Activated CD4-positive, alpha-beta T cell treated with anti-CD3 and anti-CD28 coated beads, Interleukin-2, amount 50 U/mL, for 1 hour (primary cell): Measurements from ENCODE around the gene RHEX.

Experiments used
- DNase-seq: peaks from one replicate; pipeline ENCODE4 v3.0.0-alpha.2; 2020

The RHEX gene

DNA sequence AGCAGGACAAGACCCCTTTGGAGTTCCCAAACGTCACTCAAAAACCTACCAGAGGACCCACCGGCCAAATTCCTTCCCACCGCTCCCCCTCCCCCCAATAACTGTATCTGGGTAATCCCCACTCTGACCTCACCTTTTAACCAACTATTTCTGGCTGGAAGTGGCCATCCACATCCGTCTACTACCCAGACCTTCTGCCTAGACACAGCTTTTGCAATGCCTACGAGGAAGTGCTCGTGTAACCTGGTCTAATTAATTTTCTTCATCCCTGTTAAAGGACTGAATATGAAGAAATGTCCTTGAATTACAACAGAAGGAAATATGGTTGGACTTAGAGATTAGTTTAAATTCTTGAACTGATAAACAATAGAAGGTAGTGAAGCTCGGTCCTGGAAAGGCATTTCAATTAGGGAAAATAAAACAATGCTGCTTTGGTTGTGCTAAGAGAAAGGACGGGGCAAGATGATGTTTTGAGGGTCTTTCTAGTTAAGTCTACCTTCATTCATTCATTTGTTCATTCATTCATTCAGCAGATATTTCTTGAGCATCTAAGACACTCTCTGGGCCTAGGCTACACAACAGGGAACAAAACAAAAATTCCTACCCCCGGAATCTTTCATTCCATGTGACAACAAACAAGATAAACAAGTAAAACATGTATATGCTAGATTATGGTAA is 45.4 kb downstream of the RHEX start:
- no peak for DNase-seq

DNA sequence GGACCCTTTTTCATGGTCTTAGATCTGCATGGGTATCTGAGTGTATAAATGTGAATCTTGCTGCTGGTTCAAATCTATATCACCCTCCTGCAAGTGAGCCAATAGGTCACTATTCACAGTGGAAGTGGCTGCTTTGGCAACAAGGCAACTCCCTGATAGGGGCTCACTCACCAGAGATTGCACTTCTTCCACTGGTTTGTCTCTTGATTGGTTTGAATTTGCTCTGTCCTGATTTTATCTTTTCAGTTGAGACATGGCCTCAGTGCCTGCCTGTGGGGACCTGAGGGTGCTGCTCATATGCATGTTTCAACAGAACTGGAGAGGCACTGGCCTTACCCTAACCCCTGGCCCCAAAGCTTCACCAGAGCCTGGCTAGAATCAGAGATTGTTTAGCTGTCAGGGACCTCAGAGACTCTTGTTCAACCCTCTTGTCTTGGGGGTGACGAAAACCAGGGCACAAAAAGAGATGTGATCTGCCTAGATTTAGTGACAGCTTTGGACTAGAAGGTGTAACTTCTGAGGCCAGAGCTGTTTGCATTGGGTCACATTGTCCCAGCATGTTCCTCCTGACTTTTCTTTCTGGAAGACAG is 47.3 kb downstream of the RHEX start:
- no peak for DNase-seq

DNA sequence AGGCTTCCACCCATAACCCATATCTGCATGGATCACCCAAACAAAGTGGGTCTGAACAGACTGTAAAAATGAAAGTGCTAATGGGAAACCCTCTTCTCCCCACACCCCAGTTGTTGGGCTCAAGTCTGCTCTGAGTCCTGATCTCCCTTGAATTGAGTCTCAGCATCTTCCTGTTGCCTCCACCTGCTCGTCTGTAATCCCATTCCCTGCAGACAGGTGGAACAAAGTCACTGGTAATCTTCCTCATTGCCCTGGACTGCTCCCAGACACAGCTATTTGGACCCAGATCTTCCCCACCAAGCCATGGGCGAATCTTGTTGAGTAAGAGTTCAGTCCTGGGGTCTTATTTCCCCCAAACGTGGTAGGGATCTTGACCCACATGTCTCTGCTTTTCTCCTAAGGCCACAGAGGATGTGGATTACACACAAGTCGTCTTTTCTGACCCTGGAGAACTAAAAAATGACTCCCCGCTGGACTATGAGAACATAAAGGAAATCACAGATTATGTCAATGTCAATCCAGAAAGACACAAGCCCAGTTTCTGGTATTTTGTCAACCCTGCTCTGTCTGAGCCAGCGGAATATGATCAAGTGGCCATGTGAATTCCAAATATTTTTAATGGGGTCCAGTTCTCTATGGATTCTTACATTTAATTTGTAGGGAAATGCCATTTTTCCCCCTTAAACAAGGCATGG is 48.5 kb downstream of the RHEX start:
- no peak for DNase-seq

DNA sequence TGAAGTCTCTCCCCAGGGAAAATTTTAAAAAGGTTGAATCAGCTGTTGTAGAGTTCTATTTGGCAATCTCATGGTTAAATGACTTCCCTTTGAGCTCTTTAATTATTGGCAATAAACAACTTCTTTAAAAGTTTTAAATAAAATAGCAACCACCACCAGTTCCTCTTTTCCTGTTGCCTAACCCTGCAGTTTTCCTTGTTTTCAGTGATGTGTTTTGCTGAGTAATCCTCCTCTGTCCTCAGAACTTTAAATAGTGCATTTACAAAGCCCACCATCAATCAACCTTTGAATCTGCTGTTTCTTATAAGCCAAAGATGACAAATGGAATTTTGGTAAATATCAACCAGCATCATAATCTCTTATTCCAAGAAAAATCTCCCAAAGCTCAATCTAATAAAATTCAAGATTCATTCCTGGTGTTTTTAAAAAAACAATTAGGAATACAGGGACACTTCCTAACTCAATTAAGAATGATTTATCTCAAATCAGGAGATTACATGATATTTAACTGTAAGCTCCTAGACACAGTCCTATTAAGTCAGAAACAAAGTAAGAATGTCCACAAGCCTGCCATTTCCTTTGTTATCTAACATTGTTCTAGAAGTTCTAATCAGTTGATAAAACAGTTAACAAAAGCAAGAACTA is 49.4 kb downstream of the RHEX start:
- DNase-seq: no peak

DNA sequence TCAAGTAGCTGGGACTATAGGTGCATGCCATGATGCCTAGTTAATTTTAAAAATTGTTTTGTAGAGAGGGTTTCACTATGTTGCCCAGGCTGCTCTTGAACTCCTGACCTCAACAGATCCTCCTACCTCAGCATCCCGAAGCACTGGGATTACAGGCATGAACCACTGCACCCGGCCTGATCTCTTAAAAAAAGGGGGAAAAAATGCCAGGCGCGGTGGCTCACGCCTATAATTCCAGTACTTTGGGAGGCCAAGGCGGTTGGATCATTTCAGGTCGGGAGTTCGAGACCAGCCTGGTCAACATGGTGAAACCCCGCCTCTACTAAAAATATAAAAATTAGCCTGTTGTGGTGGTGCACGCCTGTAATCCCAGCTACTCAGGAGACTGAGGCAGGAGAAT is 51.0 kb downstream of the RHEX start:
- DNase-seq: no peak

DNA sequence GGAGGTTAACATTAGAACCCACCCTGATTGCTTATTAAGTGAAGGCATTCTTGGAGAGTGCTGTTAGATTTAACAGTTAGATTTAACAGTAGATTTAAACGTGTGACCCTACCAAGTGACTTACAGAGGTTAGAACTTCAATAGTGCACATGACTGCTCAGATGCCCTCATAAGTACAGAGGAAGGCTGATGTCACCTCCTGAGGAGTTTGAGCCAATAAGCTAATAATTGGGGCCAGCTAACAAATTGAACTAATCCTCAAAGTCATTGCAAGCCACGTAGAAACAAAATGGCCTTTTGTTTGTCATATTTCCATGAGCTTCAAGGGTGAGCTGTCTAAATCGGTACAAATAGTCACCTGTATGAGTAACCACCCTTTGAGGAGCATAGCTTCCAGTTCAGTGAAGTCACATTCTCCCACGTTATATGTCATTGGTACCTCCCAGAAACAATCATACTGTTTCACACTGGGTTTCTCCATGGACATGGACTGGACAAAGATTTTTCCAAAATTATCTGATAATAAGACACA is 52.6 kb downstream of the RHEX start:
- no peak for DNase-seq

DNA sequence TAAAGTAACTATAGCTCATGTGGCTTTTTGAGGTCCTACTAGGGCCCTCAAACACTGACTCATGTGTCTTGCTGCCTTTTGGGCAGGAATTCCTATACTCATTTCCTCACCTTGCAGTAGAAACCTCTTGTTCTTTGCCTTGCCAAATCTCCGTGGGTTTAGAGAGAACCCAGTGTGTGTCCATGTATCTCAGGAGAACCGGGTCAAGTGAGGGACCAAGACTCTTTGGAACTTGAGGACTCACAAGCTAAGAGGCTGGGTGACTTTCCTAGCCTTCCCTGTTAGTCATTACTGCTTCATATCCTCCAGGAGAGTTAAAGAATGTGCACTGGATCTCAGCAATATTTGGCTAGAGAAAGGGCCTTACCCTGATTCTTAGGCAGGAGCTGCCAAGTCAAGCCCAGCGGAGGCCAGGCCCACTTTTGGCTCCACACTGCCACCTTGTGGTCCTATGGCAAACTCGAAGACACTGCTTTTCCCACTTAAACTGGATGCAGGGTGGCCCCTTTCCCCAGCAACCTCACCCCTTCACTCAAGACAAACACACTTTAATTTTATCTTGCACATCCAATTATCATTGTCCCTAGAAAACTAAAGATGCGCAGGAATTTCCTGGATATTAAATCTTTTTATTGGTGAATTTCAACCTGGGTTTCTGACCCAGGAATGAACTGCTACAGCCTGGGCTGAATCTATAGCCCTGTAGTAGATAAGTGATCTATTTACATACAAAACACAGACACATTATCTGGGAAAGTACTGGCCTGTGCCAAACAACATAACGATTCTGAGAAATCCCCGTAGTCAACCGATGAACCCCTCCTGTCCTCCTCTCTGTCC is 53.6 kb downstream of the RHEX start:
- DNase-seq: peak; percentile 75

DNA sequence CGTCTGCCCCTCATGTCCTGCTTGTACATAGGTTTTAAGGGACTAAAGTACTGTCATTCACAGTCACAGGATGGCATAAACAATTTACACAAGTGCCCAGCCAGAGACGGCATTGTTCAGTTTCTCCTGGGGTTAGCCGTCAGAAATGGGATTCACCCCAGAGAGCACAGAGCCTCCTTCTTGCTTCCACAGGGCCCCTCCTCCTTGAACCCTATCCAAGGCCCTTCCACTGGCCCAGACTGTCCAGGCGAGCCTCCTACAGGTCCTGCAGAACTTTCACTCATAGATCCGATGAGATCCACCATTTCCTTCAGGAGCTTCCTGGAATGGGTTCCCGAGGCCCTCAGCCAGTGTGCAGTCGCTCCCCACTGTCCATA is 54.2 kb downstream of the RHEX start:
- DNase-seq: no peak

DNA sequence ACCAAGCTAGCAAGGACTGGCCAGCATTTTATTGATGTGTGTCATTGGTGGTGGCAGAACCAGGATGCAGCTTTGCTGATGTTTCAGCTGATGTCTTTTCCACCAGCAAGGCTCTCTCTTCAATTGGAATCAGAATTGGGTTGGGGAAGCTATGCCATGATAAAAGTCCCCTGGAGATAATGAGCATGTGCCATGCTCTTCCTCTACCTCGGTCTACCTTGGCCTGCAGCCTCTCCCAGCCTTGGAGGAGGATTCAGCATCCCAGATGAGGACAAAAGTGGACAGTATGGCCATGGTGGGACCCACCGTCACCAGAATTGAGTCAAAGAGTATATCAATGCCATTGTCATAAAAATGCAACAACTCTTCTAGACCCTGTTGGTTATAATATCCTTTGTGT is 55.7 kb downstream of the RHEX start:
- no peak for DNase-seq

DNA sequence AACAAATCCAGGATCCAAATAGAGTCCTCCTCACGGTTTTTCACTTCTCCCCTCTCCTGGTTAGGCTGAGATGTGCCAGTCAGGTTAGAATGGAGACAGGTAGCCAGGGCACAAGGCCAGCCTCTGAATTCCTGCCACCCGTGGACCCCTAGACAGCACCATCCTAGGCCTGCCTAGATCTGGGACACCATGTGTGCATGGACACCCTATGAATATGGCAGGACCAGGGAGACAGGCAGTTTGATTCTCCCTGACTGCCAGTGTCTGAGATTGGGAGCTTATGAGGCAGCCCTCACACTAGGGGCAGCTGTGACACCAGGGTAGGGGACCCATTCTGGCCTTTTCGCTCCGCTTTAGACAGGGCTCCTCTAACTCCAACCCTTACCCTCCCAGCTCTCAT is 56.7 kb downstream of the RHEX start:
- no peak for DNase-seq

DNA sequence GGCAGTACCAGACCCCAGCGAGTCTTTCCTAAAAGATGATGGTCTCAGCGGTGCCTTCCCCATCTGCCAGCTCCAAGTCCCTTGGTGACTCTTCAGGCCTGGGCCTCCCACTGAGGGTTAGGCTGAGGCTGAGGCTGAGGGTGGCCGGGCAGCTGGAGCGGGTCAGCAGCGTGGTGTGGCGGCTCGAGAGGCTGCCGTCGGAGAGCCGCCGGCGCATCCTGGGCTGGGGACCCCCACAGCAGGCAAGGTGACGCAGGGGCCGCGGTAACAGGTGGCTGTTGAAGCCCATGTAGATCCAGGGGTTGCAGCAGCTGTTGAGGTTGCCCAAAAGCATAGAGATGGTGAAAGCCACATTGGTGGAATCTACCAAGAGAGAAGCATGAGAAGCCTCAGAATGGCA is 57.2 kb downstream of the RHEX start:
- DNase-seq: no peak

DNA sequence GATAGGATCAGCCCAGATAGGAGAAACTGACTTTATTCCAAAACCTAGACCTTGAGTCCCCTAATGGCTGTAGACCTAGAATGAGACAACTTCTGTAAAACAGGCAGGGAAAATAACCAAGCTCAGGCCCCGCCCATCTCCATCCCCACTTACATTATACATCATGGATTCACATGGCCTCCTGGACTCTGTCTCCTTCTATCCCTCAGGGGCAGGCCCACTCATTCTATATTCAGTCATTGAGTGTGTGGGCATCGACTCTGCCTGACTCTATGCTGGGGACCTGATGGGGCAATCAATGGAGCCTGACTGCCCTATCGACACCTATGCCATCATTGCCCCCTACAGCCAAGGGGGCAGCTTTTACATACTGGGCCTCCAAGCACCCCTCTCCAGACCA is 57.8 kb downstream of the RHEX start:
- DNase-seq: no peak

DNA sequence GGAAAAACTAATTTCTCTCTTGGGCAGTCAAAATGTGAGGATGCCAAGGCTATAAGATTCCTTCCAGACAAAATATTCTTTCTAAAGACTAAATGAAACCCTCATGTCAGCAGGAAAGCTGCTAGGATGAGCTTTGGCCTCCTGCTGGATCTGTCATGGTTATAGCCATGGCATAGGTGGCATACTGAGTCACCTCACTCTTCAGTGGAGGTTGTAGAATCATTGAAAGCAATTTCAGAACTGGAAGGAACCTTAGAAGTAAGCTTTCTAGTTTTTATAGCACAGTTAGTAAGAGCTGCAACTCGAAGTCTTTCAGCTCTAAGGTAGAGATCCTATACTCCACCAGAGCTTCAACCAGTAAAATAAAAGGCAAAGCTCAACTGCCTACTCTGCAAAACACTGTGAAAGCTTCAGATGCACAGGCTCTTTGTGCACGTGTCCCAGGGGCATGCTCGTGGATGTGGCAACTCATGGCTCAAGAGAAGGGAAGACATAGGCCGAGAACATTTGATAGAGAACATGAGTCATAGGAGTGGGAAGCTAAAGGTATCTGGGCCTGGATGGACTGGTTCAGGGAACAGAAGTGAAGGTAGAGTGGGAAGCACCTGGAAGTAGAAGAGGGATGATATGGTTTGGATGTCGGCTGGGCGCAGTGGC is 58.4 kb downstream of the RHEX start:
- DNase-seq: no peak

DNA sequence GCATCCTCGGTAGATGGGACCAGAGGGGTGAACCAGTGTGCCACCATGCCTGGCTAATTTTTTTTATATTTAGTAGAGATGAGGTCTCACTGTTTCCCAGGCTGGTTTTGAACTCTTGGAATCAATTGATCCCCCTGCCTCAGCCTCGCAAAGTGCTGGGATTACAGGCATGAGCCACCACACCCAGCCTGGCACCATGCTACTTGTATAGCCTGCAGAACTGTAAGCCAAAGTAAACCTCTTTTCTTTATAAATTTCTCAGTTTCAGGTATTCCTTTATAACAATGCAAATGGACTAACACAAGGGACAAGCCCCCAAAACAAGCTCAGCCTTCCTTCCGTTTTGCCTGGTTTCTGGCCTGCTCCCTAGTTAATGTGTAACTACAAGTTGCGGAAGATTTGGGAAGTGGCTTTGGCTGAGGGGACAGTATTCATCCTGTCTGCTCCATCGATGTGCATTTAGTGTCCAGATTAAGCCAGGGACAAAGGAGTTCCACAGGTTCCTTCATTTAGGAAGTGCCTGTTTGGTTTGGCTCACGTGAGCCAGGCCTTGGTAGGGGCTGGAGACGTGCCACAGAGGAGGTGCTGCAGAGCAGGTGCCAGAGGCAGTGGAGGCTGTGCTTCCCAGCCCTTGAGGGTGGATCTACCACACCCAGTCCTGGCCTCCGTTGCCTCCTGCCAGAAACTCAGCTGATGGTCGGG is 59.8 kb downstream of the RHEX start:
- DNase-seq: no peak

DNA sequence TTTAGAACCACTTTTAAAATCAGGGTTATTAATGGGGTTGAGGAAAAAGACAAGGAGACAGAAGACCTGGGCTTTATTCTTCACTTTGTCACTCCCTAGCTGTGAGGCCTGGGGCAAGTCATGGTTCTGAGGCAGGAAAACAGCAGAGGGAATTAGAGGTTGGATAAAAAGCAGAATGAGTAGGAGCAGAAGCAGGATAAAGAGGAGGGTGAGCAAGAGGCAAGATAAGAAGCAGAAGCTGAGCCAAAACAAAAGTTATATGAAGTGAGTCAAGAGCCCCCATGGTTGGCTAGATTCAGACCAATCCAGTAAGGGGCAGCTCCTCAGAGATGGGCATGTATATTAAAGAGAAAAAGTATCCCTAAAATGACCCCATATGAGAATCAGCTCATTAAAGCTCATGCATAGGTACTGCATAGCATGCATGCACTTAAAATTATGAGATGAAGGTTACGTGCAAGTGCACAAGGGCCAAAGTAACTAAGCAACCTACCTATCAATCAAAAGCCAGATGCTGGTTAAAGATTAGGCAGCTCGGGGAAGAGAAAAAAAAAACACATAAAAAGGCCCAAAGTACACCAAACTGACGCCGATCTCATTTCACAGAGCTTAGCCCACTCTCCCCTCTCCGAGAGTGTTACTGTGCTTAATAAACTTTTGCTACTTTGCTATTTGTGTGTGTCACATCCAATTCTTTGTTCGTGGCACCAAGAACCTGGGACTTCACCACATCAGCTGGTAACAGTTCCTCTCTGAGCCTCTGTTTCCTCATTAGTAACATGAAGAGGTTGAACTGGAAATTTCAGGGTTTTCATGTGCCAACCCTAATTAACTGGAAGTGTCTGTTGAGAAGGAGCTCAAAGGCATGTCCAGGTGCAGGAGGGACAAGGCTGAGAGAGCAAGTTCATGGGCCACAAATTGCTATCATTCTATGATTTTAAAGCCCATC is 62.0 kb downstream of the RHEX start:
- DNase-seq: no peak

DNA sequence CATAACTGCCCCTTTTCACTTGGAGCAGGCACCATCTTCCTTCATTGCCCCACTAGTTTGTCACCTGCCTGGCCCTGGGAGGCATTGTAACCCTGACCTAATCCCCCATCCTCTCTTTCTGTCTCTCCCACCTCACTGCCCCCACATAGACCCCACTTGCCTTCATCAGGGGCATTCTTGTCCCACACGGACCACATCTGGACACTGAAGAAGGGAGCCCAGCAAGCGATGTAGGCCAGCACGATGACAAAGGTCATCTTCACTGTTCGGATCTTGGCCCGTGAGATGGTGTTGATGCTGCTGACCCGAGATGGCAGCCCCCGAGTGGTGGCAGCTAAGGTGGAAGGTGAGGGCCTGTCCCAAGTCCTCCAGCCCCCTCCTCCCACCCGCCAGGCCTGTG is 62.8 kb downstream of the RHEX start:
- DNase-seq: no peak

DNA sequence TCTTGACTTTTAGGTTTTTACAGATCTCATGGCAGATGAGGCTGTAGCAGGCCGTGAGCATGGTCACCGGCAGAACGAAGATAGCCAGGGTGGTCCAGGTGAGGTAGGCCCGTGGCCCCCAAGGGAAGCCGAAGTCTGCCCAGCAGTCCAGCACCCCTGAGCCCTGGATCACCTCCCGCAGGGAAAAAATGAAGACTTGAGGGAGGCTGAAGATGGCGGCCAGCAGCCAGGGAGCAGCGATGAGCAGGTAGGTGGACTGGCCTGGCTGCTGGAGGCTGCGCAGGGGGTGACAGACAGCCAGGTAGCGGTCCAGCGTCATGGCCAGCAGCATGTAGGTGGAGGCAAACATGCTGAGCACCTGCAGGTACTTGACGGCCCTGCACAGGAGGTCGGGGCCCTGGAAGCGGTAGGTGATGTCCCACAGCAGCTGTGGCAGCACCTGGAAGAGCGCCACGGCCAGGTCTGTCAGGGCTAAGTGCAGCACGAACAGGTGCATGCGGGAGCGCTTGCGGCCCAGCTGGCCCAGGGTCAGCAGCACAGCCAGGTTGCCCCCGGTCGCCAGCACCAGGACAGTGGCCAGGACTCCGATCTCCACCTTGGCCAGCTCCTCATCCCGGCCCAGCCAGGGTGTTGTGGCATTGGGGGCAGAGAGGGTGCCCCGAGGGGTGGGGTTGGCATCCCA is 63.4 kb downstream of the RHEX start:
- DNase-seq: no peak

DNA sequence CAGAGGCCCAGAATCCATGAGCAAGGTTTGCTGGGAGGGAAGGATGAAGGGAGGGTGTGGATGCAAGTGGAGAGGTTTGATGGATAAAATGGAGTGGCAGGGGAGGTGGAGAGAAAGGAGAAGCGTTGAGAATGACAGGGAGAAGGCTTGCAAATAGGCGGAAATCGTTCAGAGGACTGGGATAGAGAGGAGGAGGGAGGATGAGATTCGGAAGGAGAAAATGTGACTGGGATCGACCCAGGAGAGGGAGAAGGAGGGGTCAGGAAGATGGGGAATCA is 63.8 kb downstream of the RHEX start:
- no peak for DNase-seq

DNA sequence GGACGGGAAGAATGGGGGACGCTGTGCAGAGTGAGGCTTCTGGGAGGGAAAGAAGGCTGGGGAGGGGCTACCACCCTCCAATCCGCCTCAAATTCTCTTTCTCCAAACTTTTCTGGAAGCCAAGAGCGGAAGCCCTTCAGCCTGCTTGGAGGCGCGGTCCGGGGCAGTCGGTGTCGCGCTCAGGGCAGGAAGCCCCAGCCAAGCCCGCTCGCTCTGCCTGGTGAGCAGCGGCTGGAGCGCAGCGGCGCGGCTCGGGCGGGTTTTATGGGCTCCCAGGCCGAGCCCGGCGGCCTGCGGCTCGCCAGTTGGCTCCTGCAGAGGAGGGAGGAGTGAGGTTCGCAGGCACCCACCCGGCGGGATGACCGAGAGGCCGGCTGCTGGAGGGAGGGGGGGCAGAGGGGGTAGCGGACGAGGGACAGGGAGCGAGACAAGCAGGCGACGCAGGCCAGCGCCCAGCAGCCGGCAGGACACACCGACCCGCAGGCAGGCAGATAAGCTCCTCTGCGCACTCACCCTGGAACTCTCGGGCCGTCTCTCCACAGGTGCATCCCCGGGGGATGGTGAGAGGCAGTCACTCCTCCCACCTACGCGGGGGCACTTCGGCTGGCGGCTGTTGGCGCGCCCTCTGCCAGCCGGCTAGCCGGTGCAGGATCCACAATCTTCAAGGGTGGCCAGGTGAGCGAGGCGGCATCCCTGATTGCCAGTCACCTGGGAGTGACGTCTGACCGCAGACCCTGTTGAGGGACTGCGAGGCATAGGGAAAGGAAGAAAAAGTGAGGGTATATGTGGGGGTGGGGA is 64.4 kb downstream of the RHEX start, which contains the start of gene AVPR1B:
TSS of gene AVPR1B (minus strand) at position 238 of the 798 bp plus-strand sequence. CDS start 498 bp downstream, outside the sequence.
- no peak for DNase-seq
